Activated CD4-positive, alpha-beta T cell treated with anti-CD3 and anti-CD28 coated beads, Interleukin-2, amount 50 U/mL, for 24 hours (primary cell): ENCODE results near the gene ESPNL.
"Not testable (repeated sequence)": the region's sequence is repeated elsewhere in the genome, so short reads cannot be mapped to it uniquely, and the experiment has no call there.

Experiments
- DNase-seq, 2 donors: peaks; one replicate each; pipeline ENCODE4 v3.0.0-alpha.2; 2020; ENCODE audit warnings: low read depth in 1 of 2, low spot score in 1 of 2

The ESPNL gene

GRCh38 chr2:238168196-238169047 is 68.3 kb downstream of the ESPNL start:
- DNase-seq, result no peak

GRCh38 chr2:238169048-238169707 is 69.0 kb downstream of the ESPNL start:
- DNase-seq, result no peak

- DNase-seq, result no peak
Measured at GRCh38 chr2:238169708-238170251, 69.6 kb downstream of the ESPNL start.

GRCh38 chr2:238170386-238171071 is 70.4 kb downstream of the ESPNL start:
- no peak for DNase-seq

- DNase-seq, result not testable (repeated sequence)
Measured at GRCh38 chr2:238171072-238171431, 70.9 kb downstream of the ESPNL start.

GRCh38 chr2:238171575-238172187 is 71.5 kb downstream of the ESPNL start:
- DNase-seq, result no peak

GRCh38 chr2:238172439-238172838 is 72.3 kb downstream of the ESPNL start:
- no peak for DNase-seq

GRCh38 chr2:238173692-238174091 is 73.6 kb downstream of the ESPNL start:
- DNase-seq, result no peak

- DNase-seq, result no peak
Measured at GRCh38 chr2:238174291-238174690, 74.2 kb downstream of the ESPNL start.

- DNase-seq, result no peak
Measured at GRCh38 chr2:238174701-238175100, 74.6 kb downstream of the ESPNL start.

- no peak for DNase-seq
Measured at GRCh38 chr2:238176613-238177012, 76.5 kb downstream of the ESPNL start.

GRCh38 chr2:238180554-238180953 is 80.4 kb downstream of the ESPNL start:
- no peak for DNase-seq

- no peak for DNase-seq
Measured at GRCh38 chr2:238182362-238182761, 82.2 kb downstream of the ESPNL start.
